ENCODE measurements around the gene OR2V2.
"Not testable (repeated sequence)": the region's sequence is repeated elsewhere in the genome, so short reads cannot be mapped to it uniquely, and the experiment has no call there.

Gene OR2V2

GRCh38 chr5:181114844-181115778, 32.3 kb upstream of the OR2V2 start:
- no peak for DNase-seq (ENCODE audit: low spot score)

- no peak for DNase-seq (ENCODE audit: low spot score)
Observed at GRCh38 chr5:181118369-181118768, 29.0 kb upstream of the OR2V2 start.

- DNase-seq (ENCODE audit: low spot score) = no peak
Observed at GRCh38 chr5:181119105-181119504, 28.3 kb upstream of the OR2V2 start.

GRCh38 chr5:181120306-181120705, 27.1 kb upstream of the OR2V2 start:
- no peak for DNase-seq (ENCODE audit: low spot score)

- DNase-seq (ENCODE audit: low spot score) = no peak
Observed at GRCh38 chr5:181120761-181121160, 26.6 kb upstream of the OR2V2 start.

GRCh38 chr5:181121675-181122561, 25.5 kb upstream of the OR2V2 start:
- peak; percentile 1 for DNase-seq (ENCODE audit: low spot score)

GRCh38 chr5:181124526-181124925, 22.9 kb upstream of the OR2V2 start:
- no peak for DNase-seq (ENCODE audit: low spot score)

GRCh38 chr5:181126841-181127240, 20.5 kb upstream of the OR2V2 start:
- DNase-seq (ENCODE audit: low spot score) = no peak

- DNase-seq (ENCODE audit: low spot score) = no peak
Observed at GRCh38 chr5:181127456-181127855, 19.9 kb upstream of the OR2V2 start.

GRCh38 chr5:181127907-181128626, 19.3 kb upstream of the OR2V2 start:
- DNase-seq (ENCODE audit: low spot score) = no peak

- no peak for DNase-seq (ENCODE audit: low spot score)
Observed at GRCh38 chr5:181129601-181130000, 17.8 kb upstream of the OR2V2 start.

GRCh38 chr5:181130081-181130480, 17.3 kb upstream of the OR2V2 start:
- not testable (repeated sequence) for DNase-seq (ENCODE audit: low spot score)

- DNase-seq (ENCODE audit: low spot score) = no peak
Observed at GRCh38 chr5:181130832-181131496, 16.4 kb upstream of the OR2V2 start, which contains the start of gene OR2V1. OR2V1 (minus strand) TSS chr5:181131169; CDS start chr5:181125304, 5,865 bp downstream.

GRCh38 chr5:181131514-181131913, 15.9 kb upstream of the OR2V2 start:
- DNase-seq (ENCODE audit: low spot score) = no peak

GRCh38 chr5:181133083-181133482, 14.3 kb upstream of the OR2V2 start:
- no peak for DNase-seq (ENCODE audit: low spot score)

GRCh38 chr5:181133610-181134231, 13.7 kb upstream of the OR2V2 start:
- no peak for DNase-seq (ENCODE audit: low spot score)

GRCh38 chr5:181134259-181134658, 13.1 kb upstream of the OR2V2 start:
- DNase-seq (ENCODE audit: low spot score) = no peak

GRCh38 chr5:181136361-181136955, 10.9 kb upstream of the OR2V2 start:
- DNase-seq (ENCODE audit: low spot score) = no peak

GRCh38 chr5:181138258-181138657, 9.1 kb upstream of the OR2V2 start:
- DNase-seq (ENCODE audit: low spot score) = no peak

GRCh38 chr5:181140766-181141165, 6.6 kb upstream of the OR2V2 start:
- DNase-seq (ENCODE audit: low spot score) = no peak

- no peak for DNase-seq (ENCODE audit: low spot score)
Observed at GRCh38 chr5:181142054-181142453, 5.3 kb upstream of the OR2V2 start.
